ENCODE measurements around the gene TRANK1.
"Not testable (repeated sequence)": the region's sequence is repeated elsewhere in the genome, so short reads cannot be mapped to it uniquely, and the experiment has no call there.

Gene TRANK1

GRCh38 chr3:36904065-36904464 lies 40.8 kb downstream of the TRANK1 start:
- not testable (repeated sequence) for H3K27ac ChIP-seq (ENCODE audit: low read length); H3K36me3 ChIP-seq (ENCODE audit: control insufficient read depth in 2 of 2, insufficient read depth in 2 of 2, low read length in 2 of 2); H3K9ac ChIP-seq (ENCODE audit: low read length in 2 of 2); H3K4me1 ChIP-seq (ENCODE audit: control insufficient read depth, insufficient read depth, low read length); H3K4me3 ChIP-seq (ENCODE audit: low read length in 2 of 2); H3K27me3 ChIP-seq (ENCODE audit: control insufficient read depth in 1 of 2, insufficient read depth in 2 of 2, low read length in 2 of 2); H3K9me3 ChIP-seq (ENCODE audit: control insufficient read depth in 2 of 2, low read length in 2 of 2)

- Histone ChIP-seq H3K4me3 (ENCODE audit: low read length in 2 of 2) (no peak overlapping the region), H3K27ac (ENCODE audit: low read length) (no peak overlapping the region), H3K4me1 (ENCODE audit: control insufficient read depth, insufficient read depth, low read length) (peaks cover 2% of the 10 kb centered on the region), H3K36me3 (ENCODE audit: control insufficient read depth in 2 of 2, insufficient read depth in 2 of 2, low read length in 2 of 2) (peaks cover 0 to 3% of the 10 kb centered on the region in 2 donors), H3K27me3 (ENCODE audit: control insufficient read depth in 1 of 2, insufficient read depth in 2 of 2, low read length in 2 of 2) (no peaks in the 10 kb centered on the region), H3K9me3 (ENCODE audit: control insufficient read depth in 2 of 2, low read length in 2 of 2) (no peaks in the 10 kb centered on the region), H3K9ac (ENCODE audit: low read length in 2 of 2) (no peak overlapping the region)
Measured at GRCh38 chr3:36903119-36903882, 41.6 kb downstream of the TRANK1 start.

- Histone ChIP-seq H3K9ac (ENCODE audit: low read length in 2 of 2) (no peak overlapping the region), H3K27me3 (ENCODE audit: control insufficient read depth in 1 of 2, insufficient read depth in 2 of 2, low read length in 2 of 2) (no peaks in the 10 kb centered on the region), H3K4me3 (ENCODE audit: low read length in 2 of 2) (no peak overlapping the region), H3K36me3 (ENCODE audit: control insufficient read depth in 2 of 2, insufficient read depth in 2 of 2, low read length in 2 of 2) (peaks cover 2 to 3% of the 10 kb centered on the region in 2 donors), H3K27ac (ENCODE audit: low read length) (no peak overlapping the region), H3K4me1 (ENCODE audit: control insufficient read depth, insufficient read depth, low read length) (peaks cover 2% of the 10 kb centered on the region), H3K9me3 (ENCODE audit: control insufficient read depth in 2 of 2, low read length in 2 of 2) (no peaks in the 10 kb centered on the region)
Measured at GRCh38 chr3:36901588-36901987, 43.3 kb downstream of the TRANK1 start.

GRCh38 chr3:36900474-36901443 lies 44.1 kb downstream of the TRANK1 start:
- H3K27me3 ChIP-seq (ENCODE audit: control insufficient read depth in 1 of 2, insufficient read depth in 2 of 2, low read length in 2 of 2): no peaks in the 10 kb centered on the region
- no peak overlapping the region for H3K27ac ChIP-seq (ENCODE audit: low read length)
- H3K4me3 ChIP-seq (ENCODE audit: low read length in 2 of 2): no peak overlapping the region
- no peaks in the 10 kb centered on the region for H3K9me3 ChIP-seq (ENCODE audit: control insufficient read depth in 2 of 2, low read length in 2 of 2)
- peaks cover 2% of the 10 kb centered on the region for H3K4me1 ChIP-seq (ENCODE audit: control insufficient read depth, insufficient read depth, low read length)
- H3K9ac ChIP-seq (ENCODE audit: low read length in 2 of 2): no peak overlapping the region
- peaks cover 2 to 3% of the 10 kb centered on the region in 2 donors for H3K36me3 ChIP-seq (ENCODE audit: control insufficient read depth in 2 of 2, insufficient read depth in 2 of 2, low read length in 2 of 2)

DNA sequence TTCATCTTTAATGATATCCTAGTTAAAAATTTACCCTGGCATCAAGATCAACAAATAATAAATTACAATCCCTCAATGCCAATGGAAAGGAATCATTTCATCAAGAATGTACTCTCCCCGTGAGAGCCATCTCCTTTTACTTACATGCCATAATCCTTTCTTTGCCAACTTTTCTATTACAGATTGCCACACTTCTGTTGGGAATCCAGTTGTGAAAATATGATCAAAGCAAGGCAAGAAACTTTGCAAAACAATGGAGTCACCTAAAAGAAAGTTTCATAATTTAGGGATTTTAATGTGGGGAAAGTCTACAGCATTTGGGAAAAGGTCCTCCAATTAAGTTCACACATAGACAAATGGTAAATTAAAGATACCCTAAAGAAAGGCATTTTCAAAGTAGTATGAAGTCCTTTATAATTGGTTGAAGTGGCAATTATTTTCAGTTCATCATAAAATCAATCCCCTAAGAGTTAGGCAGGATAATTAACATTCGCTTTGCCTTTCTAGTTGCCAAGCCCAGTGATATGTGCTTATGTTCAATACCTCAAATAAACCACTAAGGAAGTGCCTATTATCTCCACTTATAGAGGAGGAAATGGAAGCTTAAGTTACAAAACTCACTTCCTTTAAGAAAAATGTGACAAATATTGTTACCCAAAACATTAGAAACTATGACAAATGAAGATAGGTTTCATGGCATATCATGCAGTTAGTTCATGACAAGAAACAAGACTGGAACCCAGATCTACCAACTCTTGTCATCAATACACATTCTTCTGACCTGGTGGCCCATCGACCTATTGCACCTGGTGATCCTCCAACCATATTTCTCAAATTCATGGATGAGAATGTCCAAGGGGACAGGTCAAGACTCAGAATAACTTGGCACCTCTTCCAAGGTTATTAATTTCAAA lies 49.1 kb downstream of the TRANK1 start:
- Histone ChIP-seq H3K36me3 (ENCODE audit: control insufficient read depth in 2 of 2, insufficient read depth in 2 of 2, low read length in 2 of 2) (peaks cover 2 to 5% of the 10 kb centered on the region in 2 donors), H3K27ac (ENCODE audit: low read length) (no peak overlapping the region), H3K4me3 (ENCODE audit: low read length in 2 of 2) (no peak overlapping the region), H3K9ac (ENCODE audit: low read length in 2 of 2) (no peak overlapping the region), H3K27me3 (ENCODE audit: control insufficient read depth in 1 of 2, insufficient read depth in 2 of 2, low read length in 2 of 2) (no peaks in the 10 kb centered on the region), H3K9me3 (ENCODE audit: control insufficient read depth in 2 of 2, low read length in 2 of 2) (no peaks in the 10 kb centered on the region), H3K4me1 (ENCODE audit: control insufficient read depth, insufficient read depth, low read length) (no peaks in the 10 kb centered on the region)

DNA sequence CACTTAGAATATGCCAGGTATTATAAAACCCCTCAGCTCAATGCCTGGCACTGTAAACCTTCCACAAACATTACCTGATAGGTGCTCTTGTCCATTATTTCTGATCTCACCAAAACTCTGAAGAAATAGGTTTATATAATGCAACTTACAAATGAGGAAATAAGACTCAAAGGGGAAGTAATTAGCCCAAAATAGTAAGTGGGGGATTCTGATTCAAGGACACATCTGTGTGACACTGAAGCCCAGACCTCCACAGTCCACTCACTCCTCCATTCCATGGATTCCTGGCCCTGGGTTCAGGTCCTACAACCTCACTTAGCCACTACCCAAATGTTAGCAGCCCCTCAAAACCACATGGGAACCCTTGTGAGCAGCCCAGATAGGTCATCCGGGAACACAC lies 49.9 kb downstream of the TRANK1 start:
- Histone ChIP-seq H3K27me3 (ENCODE audit: control insufficient read depth in 1 of 2, insufficient read depth in 2 of 2, low read length in 2 of 2) (no peaks in the 10 kb centered on the region), H3K4me3 (ENCODE audit: low read length in 2 of 2) (no peak overlapping the region), H3K36me3 (ENCODE audit: control insufficient read depth in 2 of 2, insufficient read depth in 2 of 2, low read length in 2 of 2) (peaks cover 8 to 9% of the 10 kb centered on the region in 2 donors), H3K9me3 (ENCODE audit: control insufficient read depth in 2 of 2, low read length in 2 of 2) (no peaks in the 10 kb centered on the region), H3K9ac (ENCODE audit: low read length in 2 of 2) (no peak overlapping the region), H3K4me1 (ENCODE audit: control insufficient read depth, insufficient read depth, low read length) (no peaks in the 10 kb centered on the region), H3K27ac (ENCODE audit: low read length) (no peak overlapping the region)

GRCh38 chr3:36893826-36894225 lies 51.0 kb downstream of the TRANK1 start:
- H3K27me3 ChIP-seq (ENCODE audit: control insufficient read depth in 1 of 2, insufficient read depth in 2 of 2, low read length in 2 of 2): no peaks in the 10 kb centered on the region
- no peak overlapping the region for H3K4me3 ChIP-seq (ENCODE audit: low read length in 2 of 2)
- peaks cover 16 to 18% of the 10 kb centered on the region in 2 donors for H3K36me3 ChIP-seq (ENCODE audit: control insufficient read depth in 2 of 2, insufficient read depth in 2 of 2, low read length in 2 of 2)
- peaks cover 2% of the 10 kb centered on the region for H3K4me1 ChIP-seq (ENCODE audit: control insufficient read depth, insufficient read depth, low read length)
- H3K9ac ChIP-seq (ENCODE audit: low read length in 2 of 2): no peak overlapping the region
- H3K27ac ChIP-seq (ENCODE audit: low read length): peak overlapping the region; percentile 18
- no peaks in the 10 kb centered on the region for H3K9me3 ChIP-seq (ENCODE audit: control insufficient read depth in 2 of 2, low read length in 2 of 2)

DNA sequence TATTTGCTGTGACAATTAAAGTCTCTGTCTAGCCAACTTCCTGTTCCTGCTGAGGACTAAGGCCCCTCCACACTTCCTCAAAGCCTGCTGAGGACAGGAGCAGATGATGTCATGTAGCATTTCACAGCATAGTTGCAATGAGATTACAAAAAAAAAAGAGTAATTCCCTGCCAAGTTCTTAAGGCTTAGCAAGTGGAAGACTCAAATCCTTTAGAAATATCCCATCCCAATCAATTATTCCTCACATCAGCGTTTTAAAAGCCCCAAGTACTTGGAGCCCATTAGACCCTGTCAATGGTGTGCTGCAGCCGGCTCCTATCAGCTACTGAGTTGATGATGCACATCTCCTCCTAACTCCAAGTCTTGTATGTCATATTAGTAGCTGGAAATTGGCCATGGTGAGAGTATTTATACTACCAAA lies 51.7 kb downstream of the TRANK1 start:
- H3K9ac ChIP-seq (ENCODE audit: low read length in 2 of 2): no peak overlapping the region
- H3K27ac ChIP-seq (ENCODE audit: low read length): peak overlapping the region; percentile 18
- H3K4me3 ChIP-seq (ENCODE audit: low read length in 2 of 2): no peak overlapping the region
- H3K27me3 ChIP-seq (ENCODE audit: control insufficient read depth in 1 of 2, insufficient read depth in 2 of 2, low read length in 2 of 2): no peaks in the 10 kb centered on the region
- no peaks in the 10 kb centered on the region for H3K9me3 ChIP-seq (ENCODE audit: control insufficient read depth in 2 of 2, low read length in 2 of 2)
- H3K4me1 ChIP-seq (ENCODE audit: control insufficient read depth, insufficient read depth, low read length): peaks cover 2% of the 10 kb centered on the region
- peaks cover 16 to 21% of the 10 kb centered on the region in 2 donors for H3K36me3 ChIP-seq (ENCODE audit: control insufficient read depth in 2 of 2, insufficient read depth in 2 of 2, low read length in 2 of 2)

DNA sequence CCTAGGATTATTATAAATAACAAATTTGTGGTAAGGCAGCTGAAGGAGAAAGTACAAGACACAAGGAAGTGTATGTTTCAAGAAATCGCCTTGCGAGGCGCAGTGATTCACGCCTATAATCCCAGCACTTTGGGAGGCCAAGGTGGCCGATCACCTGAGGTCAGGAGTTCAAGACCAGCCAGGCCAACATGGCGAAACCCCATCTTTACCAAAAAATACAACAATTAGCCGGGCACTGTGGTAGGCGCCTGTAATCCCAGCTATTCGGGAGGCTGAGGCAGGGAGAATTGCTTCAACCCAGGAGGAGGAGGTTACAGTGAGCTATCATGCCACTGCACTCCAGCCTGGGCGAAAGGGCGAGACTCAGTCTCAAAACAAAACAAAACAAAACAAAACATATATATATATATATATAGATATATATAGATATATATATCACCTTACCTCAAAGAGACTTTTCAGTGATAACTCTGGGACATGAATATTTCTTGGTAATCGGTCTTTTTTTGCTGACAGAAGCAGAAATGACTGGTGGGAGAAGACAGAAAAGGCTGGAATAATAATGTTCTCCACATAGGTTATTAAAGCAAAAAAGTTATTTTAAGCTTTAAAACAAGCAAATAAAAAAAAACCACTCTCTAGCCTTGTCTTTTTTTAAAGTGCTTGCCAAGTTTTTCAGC lies 52.3 kb downstream of the TRANK1 start:
- Histone ChIP-seq H3K36me3 (ENCODE audit: control insufficient read depth in 2 of 2, insufficient read depth in 2 of 2, low read length in 2 of 2) (peaks cover 16 to 20% of the 10 kb centered on the region in 2 donors), H3K9ac (ENCODE audit: low read length in 2 of 2) (no peak overlapping the region), H3K27me3 (ENCODE audit: control insufficient read depth in 1 of 2, insufficient read depth in 2 of 2, low read length in 2 of 2) (no peaks in the 10 kb centered on the region), H3K27ac (ENCODE audit: low read length) (no peak overlapping the region), H3K4me3 (ENCODE audit: low read length in 2 of 2) (no peak overlapping the region), H3K9me3 (ENCODE audit: control insufficient read depth in 2 of 2, low read length in 2 of 2) (no peaks in the 10 kb centered on the region), H3K4me1 (ENCODE audit: control insufficient read depth, insufficient read depth, low read length) (peaks cover 2% of the 10 kb centered on the region)
